Measurements from ENCODE around the gene PPFIA2.

DNA sequence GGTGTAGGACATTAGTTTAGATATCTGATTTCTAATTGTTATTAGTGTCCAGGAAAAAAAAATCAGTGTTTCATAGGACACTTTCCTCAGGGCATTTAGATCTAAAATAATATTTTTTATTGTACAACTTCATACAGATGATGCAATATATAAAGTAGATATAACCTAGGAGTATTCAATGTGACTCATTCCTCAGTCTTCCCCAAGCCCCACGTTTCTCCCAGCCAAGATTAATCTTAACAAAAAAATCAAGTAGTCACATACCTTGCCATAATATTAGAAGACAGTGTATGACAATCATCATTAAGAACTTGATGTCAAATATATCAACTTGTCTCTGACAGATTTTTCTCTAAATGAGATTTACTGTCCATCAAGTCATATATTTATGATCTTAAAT lies 37.1 kb downstream of the PPFIA2 start:
- TF ChIP-seq, protein P1, sequence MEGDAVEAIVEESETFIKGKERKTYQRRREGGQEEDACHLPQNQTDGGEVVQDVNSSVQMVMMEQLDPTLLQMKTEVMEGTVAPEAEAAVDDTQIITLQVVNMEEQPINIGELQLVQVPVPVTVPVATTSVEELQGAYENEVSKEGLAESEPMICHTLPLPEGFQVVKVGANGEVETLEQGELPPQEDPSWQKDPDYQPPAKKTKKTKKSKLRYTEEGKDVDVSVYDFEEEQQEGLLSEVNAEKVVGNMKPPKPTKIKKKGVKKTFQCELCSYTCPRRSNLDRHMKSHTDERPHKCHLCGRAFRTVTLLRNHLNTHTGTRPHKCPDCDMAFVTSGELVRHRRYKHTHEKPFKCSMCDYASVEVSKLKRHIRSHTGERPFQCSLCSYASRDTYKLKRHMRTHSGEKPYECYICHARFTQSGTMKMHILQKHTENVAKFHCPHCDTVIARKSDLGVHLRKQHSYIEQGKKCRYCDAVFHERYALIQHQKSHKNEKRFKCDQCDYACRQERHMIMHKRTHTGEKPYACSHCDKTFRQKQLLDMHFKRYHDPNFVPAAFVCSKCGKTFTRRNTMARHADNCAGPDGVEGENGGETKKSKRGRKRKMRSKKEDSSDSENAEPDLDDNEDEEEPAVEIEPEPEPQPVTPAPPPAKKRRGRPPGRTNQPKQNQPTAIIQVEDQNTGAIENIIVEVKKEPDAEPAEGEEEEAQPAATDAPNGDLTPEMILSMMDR (IDR thresholded peaks at IDR 0.05; ENCODE audit: poor library complexity, severe bottlenecking): no peak
- TF ChIP-seq RAD21 (conservative IDR thresholded peaks at IDR 0.05) (no peak), TAF1 (IDR thresholded peaks at IDR 0.05; ENCODE audit: low read depth) (no peak), EZH2 (IDR thresholded peaks at IDR 0.05; ENCODE audit: borderline replicate concordance, insufficient read depth, low read length, poor library complexity, severe bottlenecking) (no peak), SMC3 (conservative IDR thresholded peaks at IDR 0.05; ENCODE audit: poor library complexity) (no peak), EP300 (conservative IDR thresholded peaks at IDR 0.05; ENCODE audit: poor library complexity, severe bottlenecking) (peak; percentile 65), POLR2AphosphoS5 (IDR thresholded peaks at IDR 0.05) (peak; percentile 31), MXI1 (conservative IDR thresholded peaks at IDR 0.05; ENCODE audit: poor library complexity, severe bottlenecking) (no peak)
- TF ChIP-seq, protein P2, sequence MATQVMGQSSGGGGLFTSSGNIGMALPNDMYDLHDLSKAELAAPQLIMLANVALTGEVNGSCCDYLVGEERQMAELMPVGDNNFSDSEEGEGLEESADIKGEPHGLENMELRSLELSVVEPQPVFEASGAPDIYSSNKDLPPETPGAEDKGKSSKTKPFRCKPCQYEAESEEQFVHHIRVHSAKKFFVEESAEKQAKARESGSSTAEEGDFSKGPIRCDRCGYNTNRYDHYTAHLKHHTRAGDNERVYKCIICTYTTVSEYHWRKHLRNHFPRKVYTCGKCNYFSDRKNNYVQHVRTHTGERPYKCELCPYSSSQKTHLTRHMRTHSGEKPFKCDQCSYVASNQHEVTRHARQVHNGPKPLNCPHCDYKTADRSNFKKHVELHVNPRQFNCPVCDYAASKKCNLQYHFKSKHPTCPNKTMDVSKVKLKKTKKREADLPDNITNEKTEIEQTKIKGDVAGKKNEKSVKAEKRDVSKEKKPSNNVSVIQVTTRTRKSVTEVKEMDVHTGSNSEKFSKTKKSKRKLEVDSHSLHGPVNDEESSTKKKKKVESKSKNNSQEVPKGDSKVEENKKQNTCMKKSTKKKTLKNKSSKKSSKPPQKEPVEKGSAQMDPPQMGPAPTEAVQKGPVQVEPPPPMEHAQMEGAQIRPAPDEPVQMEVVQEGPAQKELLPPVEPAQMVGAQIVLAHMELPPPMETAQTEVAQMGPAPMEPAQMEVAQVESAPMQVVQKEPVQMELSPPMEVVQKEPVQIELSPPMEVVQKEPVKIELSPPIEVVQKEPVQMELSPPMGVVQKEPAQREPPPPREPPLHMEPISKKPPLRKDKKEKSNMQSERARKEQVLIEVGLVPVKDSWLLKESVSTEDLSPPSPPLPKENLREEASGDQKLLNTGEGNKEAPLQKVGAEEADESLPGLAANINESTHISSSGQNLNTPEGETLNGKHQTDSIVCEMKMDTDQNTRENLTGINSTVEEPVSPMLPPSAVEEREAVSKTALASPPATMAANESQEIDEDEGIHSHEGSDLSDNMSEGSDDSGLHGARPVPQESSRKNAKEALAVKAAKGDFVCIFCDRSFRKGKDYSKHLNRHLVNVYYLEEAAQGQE (IDR thresholded peaks at IDR 0.05; ENCODE audit: borderline replicate concordance): no peak

All from neural cell (in vitro differentiated cells).